KMS-11 (cell line): ENCODE measurements around the gene DAB2.

Experiments used
- H2AFZ ChIP-seq: fragments of 200-600 bp; sonication (generic); 2 replicates; pipeline ENCODE4 v1.6.1; 2016; ENCODE audit warnings: antibody characterized with exemption, mixed run types, low read depth
- H3K27ac ChIP-seq: fragments of 200-600 bp; sonication (generic); 2 replicates; pipeline ENCODE4 v1.6.1; 2016; ENCODE audit warnings: mild to moderate bottlenecking, mixed run types
- H3K27me3 ChIP-seq: fragments of 200-600 bp; sonication (generic); 2 replicates; pipeline ENCODE4 v1.6.1; 2017; ENCODE audit warnings: mild to moderate bottlenecking, low read depth, mixed run types, moderate library complexity; ENCODE audit not compliant: insufficient read depth
- H3K36me3 ChIP-seq: fragments of 200-600 bp; sonication (generic); 2 replicates; pipeline ENCODE4 v1.6.1; 2017; ENCODE audit warnings: mild to moderate bottlenecking, mixed run types; ENCODE audit not compliant: insufficient read depth
- H3K4me1 ChIP-seq: fragments of 200-600 bp; sonication (generic); 2 replicates; pipeline ENCODE4 v1.6.1; 2016; ENCODE audit warnings: mild to moderate bottlenecking, low read depth, mixed run types; ENCODE audit not compliant: poor library complexity, severe bottlenecking
- H3K4me2 ChIP-seq: fragments of 200-600 bp; sonication (generic); 2 replicates; pipeline ENCODE4 v1.7.0; 2016; ENCODE audit warnings: mild to moderate bottlenecking, mixed run types
- H3K4me3 ChIP-seq: fragments of 200-600 bp; sonication (generic); IDR thresholded peaks from 2 replicates; pipeline ENCODE4 v1.6.1; 2017; ENCODE audit warnings: low read depth, low read length, mixed read lengths; ENCODE audit not compliant: insufficient read depth
- H3K79me2 ChIP-seq: fragments of 200-600 bp; sonication (generic); 2 replicates; pipeline ENCODE4 v1.6.1; 2016; ENCODE audit warnings: low read depth, mixed run types; ENCODE audit not compliant: insufficient read depth
- H3K9ac ChIP-seq: fragments of 200-600 bp; sonication (generic); 2 replicates; pipeline ENCODE4 v1.6.1; 2016; ENCODE audit warnings: mild to moderate bottlenecking, mixed run types
- H4K20me1 ChIP-seq: fragments of 200-600 bp; sonication (generic); 2 replicates; pipeline ENCODE4 v1.6.1; 2016; ENCODE audit warnings: mild to moderate bottlenecking, mixed run types; ENCODE audit not compliant: insufficient read depth
- TF ChIP-seq, protein P1 (sequence below): fragments of 200-600 bp; sonication (generic); conservative IDR thresholded peaks from 2 replicates; pipeline ENCODE4 v1.6.1; 2017; ENCODE audit warnings: low read depth, mild to moderate bottlenecking, antibody characterized with exemption, low read length, moderate library complexity, mixed read lengths

The DAB2 gene

DNA sequence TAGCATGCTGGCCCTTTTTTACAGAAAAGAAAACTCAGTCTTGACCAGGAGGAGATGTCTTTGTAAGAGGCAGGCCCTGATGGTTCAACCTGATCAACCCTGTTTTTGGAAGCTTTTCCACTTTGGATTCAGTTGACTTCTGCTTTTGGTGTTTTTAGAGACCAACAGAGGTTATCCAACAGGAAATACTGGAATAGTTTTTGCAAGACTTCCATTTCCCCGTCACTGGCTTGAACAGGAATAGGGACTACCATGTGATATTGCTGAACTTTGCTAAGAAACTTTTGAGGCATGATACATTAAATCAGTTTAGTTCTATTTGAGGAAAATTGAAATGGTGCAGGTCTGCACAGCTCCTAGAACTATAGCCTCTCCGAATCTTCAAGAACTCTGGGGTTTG is 17.1 kb upstream of the DAB2 start:
- no peak overlapping the region for H3K9ac ChIP-seq
- H3K79me2 ChIP-seq, result no peaks in the 10 kb centered on the region
- TF ChIP-seq, protein P1, sequence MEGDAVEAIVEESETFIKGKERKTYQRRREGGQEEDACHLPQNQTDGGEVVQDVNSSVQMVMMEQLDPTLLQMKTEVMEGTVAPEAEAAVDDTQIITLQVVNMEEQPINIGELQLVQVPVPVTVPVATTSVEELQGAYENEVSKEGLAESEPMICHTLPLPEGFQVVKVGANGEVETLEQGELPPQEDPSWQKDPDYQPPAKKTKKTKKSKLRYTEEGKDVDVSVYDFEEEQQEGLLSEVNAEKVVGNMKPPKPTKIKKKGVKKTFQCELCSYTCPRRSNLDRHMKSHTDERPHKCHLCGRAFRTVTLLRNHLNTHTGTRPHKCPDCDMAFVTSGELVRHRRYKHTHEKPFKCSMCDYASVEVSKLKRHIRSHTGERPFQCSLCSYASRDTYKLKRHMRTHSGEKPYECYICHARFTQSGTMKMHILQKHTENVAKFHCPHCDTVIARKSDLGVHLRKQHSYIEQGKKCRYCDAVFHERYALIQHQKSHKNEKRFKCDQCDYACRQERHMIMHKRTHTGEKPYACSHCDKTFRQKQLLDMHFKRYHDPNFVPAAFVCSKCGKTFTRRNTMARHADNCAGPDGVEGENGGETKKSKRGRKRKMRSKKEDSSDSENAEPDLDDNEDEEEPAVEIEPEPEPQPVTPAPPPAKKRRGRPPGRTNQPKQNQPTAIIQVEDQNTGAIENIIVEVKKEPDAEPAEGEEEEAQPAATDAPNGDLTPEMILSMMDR, result no peak
- H3K4me2 ChIP-seq, result no peak overlapping the region
- no peaks in the 10 kb centered on the region for H3K27me3 ChIP-seq
- no peak overlapping the region for H3K27ac ChIP-seq
- no peak overlapping the region for H2AFZ ChIP-seq
- H3K36me3 ChIP-seq, result no peaks in the 10 kb centered on the region
- H3K4me1 ChIP-seq, result no peaks in the 10 kb centered on the region
- no peak overlapping the region for H3K4me3 ChIP-seq
- no peaks in the 10 kb centered on the region for H4K20me1 ChIP-seq

DNA sequence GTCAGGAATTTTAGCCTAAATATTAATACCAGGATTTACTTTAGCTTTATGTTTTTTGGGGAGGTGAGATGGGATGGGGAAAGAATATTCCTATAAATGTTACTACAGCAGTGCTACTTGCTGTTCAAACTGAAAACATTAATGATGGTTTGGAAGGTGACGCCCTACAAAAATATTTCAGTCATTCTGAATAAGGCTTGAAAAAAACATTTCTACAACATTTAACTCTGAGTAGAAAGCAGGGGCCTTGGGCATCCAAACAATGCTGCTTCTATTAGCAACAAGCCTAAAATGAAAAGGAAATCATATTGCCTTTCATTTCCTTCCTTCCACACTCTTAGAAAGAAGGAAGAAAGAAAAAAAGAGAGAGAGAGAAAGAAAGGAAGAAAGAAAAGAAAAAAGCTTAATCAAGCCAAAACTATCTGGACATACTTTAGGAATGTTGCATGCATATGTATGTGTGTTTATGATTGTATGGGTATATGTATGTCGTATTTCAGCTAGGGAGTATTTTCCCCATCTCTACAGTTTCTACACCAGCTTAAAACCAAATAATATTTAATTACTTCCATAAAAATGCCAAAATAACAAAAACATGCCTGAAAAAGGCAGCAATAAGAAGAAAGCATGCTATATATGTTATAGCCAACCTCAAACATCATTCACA is 16.3 kb upstream of the DAB2 start:
- Histone ChIP-seq H3K27me3 (no peaks in the 10 kb centered on the region), H3K4me1 (no peaks in the 10 kb centered on the region), H4K20me1 (no peaks in the 10 kb centered on the region), H3K79me2 (no peaks in the 10 kb centered on the region), H2AFZ (no peak overlapping the region), H3K36me3 (no peaks in the 10 kb centered on the region), H3K27ac (no peak overlapping the region), H3K9ac (no peak overlapping the region), H3K4me2 (no peak overlapping the region), H3K4me3 (no peak overlapping the region)
- TF ChIP-seq, protein P1, result no peak

DNA sequence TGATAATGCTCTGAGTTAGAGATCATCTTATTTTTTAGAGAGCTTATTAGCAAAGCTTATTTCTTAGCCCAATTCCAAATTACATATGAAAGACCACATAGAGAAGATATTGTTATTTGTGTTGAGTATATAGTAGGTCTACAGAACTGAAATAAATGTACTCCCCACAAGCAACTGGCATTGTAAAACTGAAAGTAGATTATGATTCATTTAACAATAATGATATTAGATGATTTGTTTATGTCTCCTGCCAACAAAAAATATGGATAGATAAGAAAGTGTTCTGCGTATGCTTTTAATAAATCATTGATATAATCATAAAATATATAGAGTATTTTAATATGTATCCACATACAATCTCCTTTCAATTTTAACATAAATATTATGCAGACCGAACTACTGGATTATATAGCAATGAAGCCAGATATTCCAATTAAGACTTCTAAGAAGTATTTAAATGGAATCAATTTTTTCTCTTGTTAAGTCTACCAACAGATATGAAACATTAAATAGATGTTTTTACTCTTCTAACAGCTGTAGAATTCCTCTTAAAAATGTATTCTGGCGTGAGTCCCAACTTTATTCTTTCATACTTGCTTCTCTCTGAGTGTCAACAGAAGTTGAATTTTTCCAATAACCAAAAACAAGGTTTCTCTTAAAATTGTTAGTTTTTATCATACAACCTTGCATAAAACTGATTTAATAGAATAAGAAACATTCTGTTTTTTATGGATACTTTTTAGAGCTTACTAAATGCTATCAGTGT is 15.6 kb upstream of the DAB2 start:
- Histone ChIP-seq H3K27ac (no peak overlapping the region), H3K4me2 (no peak overlapping the region), H2AFZ (no peak overlapping the region), H3K27me3 (no peaks in the 10 kb centered on the region), H3K4me1 (no peaks in the 10 kb centered on the region), H3K4me3 (no peak overlapping the region), H3K9ac (no peak overlapping the region), H4K20me1 (no peaks in the 10 kb centered on the region), H3K36me3 (no peaks in the 10 kb centered on the region), H3K79me2 (no peaks in the 10 kb centered on the region)
- TF ChIP-seq, protein P1, result no peak

GRCh38 chr5:39439582-39440162 is 14.9 kb upstream of the DAB2 start:
- Histone ChIP-seq H3K4me1 (no peaks in the 10 kb centered on the region), H3K79me2 (no peaks in the 10 kb centered on the region), H3K4me3 (no peak overlapping the region), H4K20me1 (no peaks in the 10 kb centered on the region), H3K27me3 (no peaks in the 10 kb centered on the region), H3K36me3 (no peaks in the 10 kb centered on the region), H3K27ac (no peak overlapping the region), H2AFZ (no peak overlapping the region), H3K4me2 (no peak overlapping the region), H3K9ac (no peak overlapping the region)
- TF ChIP-seq, protein P1, result no peak
